HG02870 (cell line): Measurements from ENCODE around the gene GLP1R.

Experiments used
- ATAC-seq: cut with Tn5 transposase; IDR thresholded peaks from one replicate; pipeline ENCODE4 v1.9.1; 2021; ENCODE audit warnings: mild to moderate bottlenecking, moderate library complexity; ENCODE audit not compliant: unreplicated experiment

The GLP1R gene

GRCh38 chr6:39043776-39044175 lies 4.8 kb upstream of the GLP1R start:
- no peak for ATAC-seq

GRCh38 chr6:39044181-39044580 lies 4.4 kb upstream of the GLP1R start:
- no peak for ATAC-seq

- ATAC-seq: no peak
These were observed 900 bp upstream of the GLP1R start for GRCh38 chr6:39047434-39048327.

GRCh38 chr6:39049575-39050283 lies 1.1 kb downstream of the GLP1R start:
- no peak for ATAC-seq

- ATAC-seq: no peak
These were observed 2.0 kb downstream of the GLP1R start for GRCh38 chr6:39050453-39051112.

- no peak for ATAC-seq
These were observed 3.0 kb downstream of the GLP1R start for GRCh38 chr6:39051399-39052122.

- no peak for ATAC-seq
These were observed 4.5 kb downstream of the GLP1R start for GRCh38 chr6:39053016-39053624.

- no peak for ATAC-seq
These were observed 5.4 kb downstream of the GLP1R start for GRCh38 chr6:39053854-39054576.

- no peak for ATAC-seq
These were observed 6.1 kb downstream of the GLP1R start for GRCh38 chr6:39054577-39055142.

GRCh38 chr6:39055661-39056060 lies 7.1 kb downstream of the GLP1R start:
- no peak for ATAC-seq

GRCh38 chr6:39056191-39056590 lies 7.6 kb downstream of the GLP1R start:
- ATAC-seq: no peak

GRCh38 chr6:39056681-39057080 lies 8.1 kb downstream of the GLP1R start:
- ATAC-seq: no peak

GRCh38 chr6:39057251-39058155 lies 8.9 kb downstream of the GLP1R start:
- ATAC-seq: no peak

- ATAC-seq: no peak
These were observed 10.0 kb downstream of the GLP1R start for GRCh38 chr6:39058471-39059147.

GRCh38 chr6:39059496-39060310 lies 11.1 kb downstream of the GLP1R start:
- no peak for ATAC-seq

GRCh38 chr6:39060467-39061160 lies 12.0 kb downstream of the GLP1R start:
- ATAC-seq: no peak

GRCh38 chr6:39061182-39061581 lies 12.6 kb downstream of the GLP1R start:
- no peak for ATAC-seq
